ENCODE measurements around the gene OSER1.
"Not testable (repeated sequence)": the region's sequence is repeated elsewhere in the genome, so short reads cannot be mapped to it uniquely, and the experiment has no call there.

DNA sequence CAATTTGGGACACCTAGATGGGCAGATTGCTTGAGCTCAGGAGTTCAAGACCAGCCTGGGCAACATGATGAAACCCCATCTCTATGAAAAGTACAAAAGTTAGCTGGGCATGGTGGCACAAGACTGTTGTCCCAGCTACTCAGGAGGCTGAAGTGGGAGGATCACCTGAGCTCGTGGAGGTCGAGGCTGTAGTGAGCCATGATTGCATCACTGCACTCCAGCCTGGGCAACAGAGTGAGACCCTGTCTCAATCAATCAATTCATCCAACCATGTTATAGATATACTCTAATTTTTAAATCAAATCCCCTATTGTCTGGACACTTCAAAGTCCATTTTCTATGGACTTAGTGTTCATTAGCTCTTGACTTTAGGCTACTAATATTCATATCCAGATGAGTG lies 26.3 kb upstream of the OSER1 start:
- TF ChIP-seq, protein P1, sequence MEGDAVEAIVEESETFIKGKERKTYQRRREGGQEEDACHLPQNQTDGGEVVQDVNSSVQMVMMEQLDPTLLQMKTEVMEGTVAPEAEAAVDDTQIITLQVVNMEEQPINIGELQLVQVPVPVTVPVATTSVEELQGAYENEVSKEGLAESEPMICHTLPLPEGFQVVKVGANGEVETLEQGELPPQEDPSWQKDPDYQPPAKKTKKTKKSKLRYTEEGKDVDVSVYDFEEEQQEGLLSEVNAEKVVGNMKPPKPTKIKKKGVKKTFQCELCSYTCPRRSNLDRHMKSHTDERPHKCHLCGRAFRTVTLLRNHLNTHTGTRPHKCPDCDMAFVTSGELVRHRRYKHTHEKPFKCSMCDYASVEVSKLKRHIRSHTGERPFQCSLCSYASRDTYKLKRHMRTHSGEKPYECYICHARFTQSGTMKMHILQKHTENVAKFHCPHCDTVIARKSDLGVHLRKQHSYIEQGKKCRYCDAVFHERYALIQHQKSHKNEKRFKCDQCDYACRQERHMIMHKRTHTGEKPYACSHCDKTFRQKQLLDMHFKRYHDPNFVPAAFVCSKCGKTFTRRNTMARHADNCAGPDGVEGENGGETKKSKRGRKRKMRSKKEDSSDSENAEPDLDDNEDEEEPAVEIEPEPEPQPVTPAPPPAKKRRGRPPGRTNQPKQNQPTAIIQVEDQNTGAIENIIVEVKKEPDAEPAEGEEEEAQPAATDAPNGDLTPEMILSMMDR (IDR thresholded peaks at IDR 0.05), result not testable (repeated sequence)
- TF ChIP-seq POLR2A, POLR2AphosphoS5 (IDR thresholded peaks at IDR 0.05): not testable (repeated sequence)

All from gastroesophageal sphincter (tissue), 3 donors.